A549 (cell line): Measurements from ENCODE around the gene PODNL1. TPM values are rescaled to one million over a fixed set of nuclear protein-coding genes. Genes with fewer than 3 reads are reported as not detected.

ENCODE experiments used
- ATAC-seq, 2 experiments: fragments of 200-7000 bp in 1 of 2; fragments of >200 bp in 1 of 2; cut with Nextera tagmentation in 1 of 2; cut with Tn5 transposase in 1 of 2; 3 replicates each; pipeline versions ENCODE4 v1.8.0 to v1.9.1; 2018 to 2020; ENCODE audit warnings: mild to moderate bottlenecking in 1 of 2, moderate library complexity in 1 of 2
- CTCF ChIA-PET: fragments of 300-600 bp; sonication (Branson Sonifier 250); formaldehyde crosslinking; extraction: SDS; loops from one replicate; lab custom pipeline; 2021; ENCODE audit warnings: antibody characterized with exemption, inconsistent platforms; lab: Yijun Ruan, JAX
- POLR2A ChIA-PET: fragments of 350-600 bp; formaldehyde crosslinking; extraction: SDS; loops from one replicate; lab custom pipeline; 2021; ENCODE audit warnings: antibody characterized with exemption, inconsistent platforms; lab: Yijun Ruan, JAX
- DNase-seq, 2 experiments: peaks; one replicate each; pipeline versions ENCODE4 v3.0.0 to v3.0.0-alpha.2; 2011 to 2016; ENCODE audit warnings: low read depth in 1 of 2, low spot score in 1 of 2
- FAIRE-seq: peaks from 2 replicates; lab custom pipeline; 2011; peaks lifted over from hg19 to GRCh38; lab: Jason Lieb, UNC
- H3K27ac ChIP-seq, 2 experiments: fragments of >200 bp; sonication (Bioruptor Twin); formaldehyde crosslinking; 3 replicates each; pipeline ENCODE4 v1.5.1; 2016 to 2017
- H3K4me1 ChIP-seq: fragments of >200 bp; sonication (Bioruptor Twin); formaldehyde crosslinking; 3 replicates; pipeline ENCODE4 v1.6.1; 2016
- H3K4me2 ChIP-seq: fragments of >200 bp; sonication (Bioruptor Twin); formaldehyde crosslinking; 3 replicates; pipeline ENCODE4 v1.6.1; 2016
- H3K4me3 ChIP-seq: fragments of >200 bp; sonication (Bioruptor Twin); formaldehyde crosslinking; 3 replicates; pipeline ENCODE4 v1.5.1; 2016
- H3K9me3 ChIP-seq: fragments of >200 bp; sonication (Bioruptor Twin); formaldehyde crosslinking; 3 replicates; pipeline ENCODE4 v1.6.1; 2016
- ATOH8 ChIP-seq: fragments of 250-450 bp; sonication (Bioruptor Pico); IDR thresholded peaks from 2 replicates; pipeline ENCODE4 v1.5.0; 2020; ENCODE audit warnings: low read depth, mild to moderate bottlenecking, moderate library complexity
- BHLHE40 ChIP-seq: IDR thresholded peaks from 2 replicates; pipeline ENCODE4 v1.6.1; 2012; ENCODE audit warnings: low read depth, low read length, inconsistent platforms
- CBX2 ChIP-seq: fragments of 200-600 bp; sonication (generic); IDR thresholded peaks from 2 replicates; pipeline ENCODE4 v1.6.1; 2016; ENCODE audit warnings: low read depth, mild to moderate bottlenecking, borderline replicate concordance
- CBX8 ChIP-seq: fragments of 200-600 bp; sonication (generic); IDR thresholded peaks from 2 replicates; pipeline ENCODE4 v1.6.1; 2016
- CHD4 ChIP-seq: fragments of 200-600 bp; sonication (generic); IDR thresholded peaks from 2 replicates; pipeline ENCODE4 v1.6.1; 2016; ENCODE audit warnings: antibody characterized with exemption, mild to moderate bottlenecking, borderline replicate concordance
- CTCF ChIP-seq: fragments of >200 bp; sonication (Bioruptor Twin); formaldehyde crosslinking; IDR thresholded peaks from 3 replicates; pipeline ENCODE4 v1.5.1; 2016
- ELK1 ChIP-seq: fragments of 150-350 bp; IDR thresholded peaks from 2 replicates; pipeline ENCODE4 v1.6.1; 2014; ENCODE audit warnings: low read depth, mild to moderate bottlenecking, low read length
- FOSL2 ChIP-seq, 2 experiments: fragments of 450-650 bp in 1 of 2; fragments of >200 bp in 1 of 2; sonication (Bioruptor Twin) in 1 of 2; formaldehyde crosslinking; IDR thresholded peaks; 2 replicates each; pipeline versions ENCODE4 v1.5.0 to v1.6.1; 2016 to 2020; ENCODE audit warnings: mild to moderate bottlenecking in 1 of 2, moderate library complexity in 1 of 2
- GATA3 ChIP-seq: IDR thresholded peaks from 2 replicates; pipeline ENCODE4 v1.6.1; 2012; ENCODE audit warnings: borderline replicate concordance
- HES2 ChIP-seq: fragments of >200 bp; sonication (Bioruptor Twin); formaldehyde crosslinking; IDR thresholded peaks from 2 replicates; pipeline ENCODE4 v1.6.1; 2016
- HEYL ChIP-seq: fragments of 250-450 bp; sonication (Bioruptor Pico); IDR thresholded peaks from 2 replicates; pipeline ENCODE4 v1.8.0; 2021; ENCODE audit warnings: mild to moderate bottlenecking, moderate library complexity
- HOXB5 ChIP-seq: fragments of 250-450 bp; sonication (Bioruptor Pico); IDR thresholded peaks from 2 replicates; pipeline ENCODE4 v1.5.0; 2020; ENCODE audit warnings: mild to moderate bottlenecking, moderate library complexity
- JUNB ChIP-seq: fragments of >200 bp; sonication (Bioruptor Twin); formaldehyde crosslinking; IDR thresholded peaks from 2 replicates; pipeline ENCODE4 v1.6.1; 2016
- KDM5A ChIP-seq: fragments of 200-600 bp; sonication (generic); IDR thresholded peaks from 2 replicates; pipeline ENCODE4 v1.6.1; 2016; ENCODE audit warnings: antibody characterized with exemption, mild to moderate bottlenecking
- MAX ChIP-seq: IDR thresholded peaks from 2 replicates; pipeline ENCODE4 v1.6.1; 2012
- MAZ ChIP-seq: fragments of 150-350 bp; IDR thresholded peaks from 2 replicates; pipeline ENCODE4 v1.6.1; 2014; ENCODE audit warnings: antibody characterized with exemption, low read depth, low read length, borderline replicate concordance
- NR3C1 ChIP-seq: fragments of >200 bp; sonication (Bioruptor Twin); formaldehyde crosslinking; IDR thresholded peaks from 3 replicates; pipeline ENCODE4 v1.6.1; 2017
- POLR2AphosphoS2 ChIP-seq: conservative IDR thresholded peaks from 2 replicates; pipeline ENCODE4 v1.6.1; 2012; ENCODE audit warnings: low read length, improper control_type of control experiment, inconsistent platforms
- REST ChIP-seq: fragments of 200-600 bp; sonication (generic); IDR thresholded peaks from 2 replicates; pipeline ENCODE4 v1.6.1; 2016; ENCODE audit warnings: antibody characterized with exemption, mild to moderate bottlenecking, moderate library complexity
- RFX5 ChIP-seq: fragments of 450-650 bp; IDR thresholded peaks from 2 replicates; pipeline ENCODE4 v1.7.1; 2014; ENCODE audit warnings: antibody characterized with exemption, mild to moderate bottlenecking, moderate library complexity
- SMC3 ChIP-seq: fragments of >200 bp; sonication (Bioruptor Twin); formaldehyde crosslinking; IDR thresholded peaks from 3 replicates; pipeline ENCODE4 v1.6.1; 2018; ENCODE audit warnings: inconsistent platforms
- SREBF2 ChIP-seq: fragments of 450-650 bp; IDR thresholded peaks from 2 replicates; pipeline ENCODE4 v1.6.1; 2014; ENCODE audit warnings: mild to moderate bottlenecking, moderate library complexity
- ZSCAN20 ChIP-seq: fragments of 250-450 bp; sonication (Bioruptor Pico); IDR thresholded peaks from 2 replicates; pipeline ENCODE4 v1.8.0; 2022; ENCODE audit warnings: mild to moderate bottlenecking, moderate library complexity
- WGBS: methylation state at CpG from one replicate; pipeline ENCODE4 v1.1.6; 2017; ENCODE audit errors: missing lambda C conversion rate; 5-methylcytosine and 5-hydroxymethylcytosine counted together
- polyA plus RNA-seq, 4 experiments: library from polyadenylated mRNA; depleted of rRNA in 3 of 4; stranded (reverse); fragments of >200 nt; fragmentation: RNase III in 1 of 4; extraction: RNeasy Plus Mini Kit Qiagen cat#74134 plus additional on column Dnase treatment in 1 of 4; gene quantifications; 2 replicates in 3 of 4; 3 replicates in 1 of 4; pipeline ENCODE4 v1.2.3, GENCODE V29; 2011 to 2017

Gene PODNL1
- polyA plus RNA-seq, 2 of the 4 experiments (the other 2 are of a cell fraction): 0.79 to 1.3 TPM

- Histone ChIP-seq H3K9me3 (no peaks in the 10 kb centered on the region), H3K27ac (no peak overlapping the region), H3K4me2 (no peak overlapping the region), H3K4me1 (no peaks in the 10 kb centered on the region), H3K4me3 (no peak overlapping the region)
- 98% methylated on average over 6 of the region's 20 CpGs for WGBS
- ATAC-seq (peak in 1 of 2 experiments; percentile 25; a peak in 2 of 6 replicates), FAIRE-seq (no peak), DNase-seq (no peak)
- ChIA-PET CTCF (no interaction called here), POLR2A (no interaction called here)
- TF ChIP-seq ATOH8 (CRISPR knock-in tag): no peak
- no peak for TF ChIP-seq CTCF
- TF ChIP-seq FOSL2 (IDR thresholded peaks at IDR 0.05): no peak
- no peak for TF ChIP-seq FOSL2 (CRISPR knock-in tag; IDR thresholded peaks at IDR 0.05)
- no peak for TF ChIP-seq HEYL
- no peak for TF ChIP-seq GATA3
- no peak for TF ChIP-seq CHD4
Observed at GRCh38 chr19:13965926-13966683, 27.9 kb upstream of the PODNL1 start.

GRCh38 chr19:13965377-13965896 lies 27.2 kb upstream of the PODNL1 start:
- FAIRE-seq (no peak), ATAC-seq (no peak), DNase-seq (no peak)
- Histone ChIP-seq H3K4me2 (no peak overlapping the region), H3K4me3 (no peak overlapping the region), H3K27ac (no peak overlapping the region), H3K9me3 (no peaks in the 10 kb centered on the region), H3K4me1 (no peaks in the 10 kb centered on the region)
- TF ChIP-seq CBX2 (no peak), REST (no peak), SMC3 (no peak), HOXB5 (CRISPR knock-in tag) (no peak), MAX (no peak), HES2 (no peak), NR3C1 (no peak)
- POLR2A ChIA-PET: no interaction called here
- CTCF ChIA-PET: no interaction called here
- 97% methylated on average over 7 of the region's 24 CpGs for WGBS

- Histone ChIP-seq H3K4me2 (no peak overlapping the region), H3K4me3 (no peak overlapping the region), H3K4me1 (no peaks in the 10 kb centered on the region), H3K27ac (no peak overlapping the region), H3K9me3 (no peaks in the 10 kb centered on the region)
- ATAC-seq (no peak), FAIRE-seq (no peak), DNase-seq (no peak)
- POLR2A ChIA-PET: no interaction called here
- CTCF ChIA-PET: no interaction called here
- WGBS: 51% methylated on average over 5 of the region's 5 CpGs
- TF ChIP-seq MAX: no peak
- no peak for TF ChIP-seq SREBF2
- no peak for TF ChIP-seq CBX8
- no peak for TF ChIP-seq BHLHE40
- no peak for TF ChIP-seq KDM5A
- TF ChIP-seq MAZ: no peak
- TF ChIP-seq POLR2AphosphoS2: no peak
- TF ChIP-seq ZSCAN20 (CRISPR knock-in tag): no peak
- no peak for TF ChIP-seq RFX5
- no peak for TF ChIP-seq JUNB
- TF ChIP-seq ELK1: no peak
Observed at GRCh38 chr19:13964776-13965175, 26.6 kb upstream of the PODNL1 start.
